Duodenal mucosa (tissue), 2 donors: Measurements from ENCODE around the gene AKAIN1.

ENCODE experiments used
- H3K27ac ChIP-seq: one replicate; pipeline ENCODE4 v1.7.0; 2013; ENCODE audit warnings: low read depth, low read length
- H3K27me3 ChIP-seq, 2 donors: one replicate each; pipeline ENCODE4 v1.7.0; 2013; ENCODE audit warnings: low read length in 2 of 2, control low read depth in 1 of 2; ENCODE audit not compliant: insufficient read depth in 2 of 2, control insufficient read depth in 1 of 2
- H3K36me3 ChIP-seq, 2 donors: one replicate each; pipeline ENCODE4 v1.7.0; 2013; ENCODE audit warnings: low read length in 2 of 2, control low read depth in 1 of 2; ENCODE audit not compliant: insufficient read depth in 2 of 2, control insufficient read depth in 1 of 2
- H3K4me1 ChIP-seq, 2 donors: one replicate each; pipeline ENCODE4 v1.7.0; 2013; ENCODE audit warnings: low read length in 2 of 2, control low read depth in 1 of 2; ENCODE audit not compliant: insufficient read depth in 2 of 2, control insufficient read depth in 1 of 2
- H3K4me3 ChIP-seq, 2 donors: one replicate each; pipeline ENCODE4 v1.7.0; 2013; ENCODE audit warnings: low read length in 2 of 2, low read depth in 1 of 2
- H3K9ac ChIP-seq, 2 donors: one replicate each; pipeline ENCODE4 v1.7.0; 2013; ENCODE audit warnings: low read length in 2 of 2, low read depth in 1 of 2
- H3K9me3 ChIP-seq, 2 donors: one replicate each; pipeline ENCODE4 v1.7.0; 2013; ENCODE audit warnings: low read length in 2 of 2, control low read depth in 1 of 2; ENCODE audit not compliant: control insufficient read depth in 1 of 2

Gene AKAIN1, protein sequence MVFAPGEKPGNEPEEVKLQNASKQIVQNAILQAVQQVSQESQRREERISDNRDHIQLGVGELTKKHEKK

DNA sequence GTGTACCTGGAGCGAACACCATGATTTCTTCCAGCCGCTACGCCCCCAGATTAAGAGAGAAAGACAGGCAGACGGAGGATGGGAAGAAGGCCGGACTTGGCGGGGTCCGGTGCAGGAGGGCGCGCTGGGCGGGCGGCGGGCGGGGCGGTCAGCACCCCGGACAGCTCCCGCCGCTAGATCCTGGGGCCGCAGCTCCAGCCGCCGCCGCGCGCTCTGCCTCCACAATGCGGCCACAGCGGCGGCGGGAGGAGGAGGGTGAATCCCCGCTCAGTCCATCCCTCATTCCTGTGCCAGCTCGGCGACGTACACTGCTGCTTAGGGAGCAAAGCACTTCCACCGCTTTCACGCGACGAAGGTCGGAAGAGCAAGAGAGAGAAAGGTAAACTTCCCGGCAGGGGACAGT is at the start of gene AKAIN1:
AKAIN1 (minus strand) TSS at position 226 of the 403 bp plus-strand sequence; CDS start at position 22, 204 bp downstream.
- Histone ChIP-seq H3K9ac (no peak within 1 kb of the TSS), H3K9me3 (no peaks in the 10 kb centered on the region), H3K27me3 (peaks cover 19 to 33% of the 10 kb centered on the region in 2 donors), H3K36me3 (no peaks in the 10 kb centered on the region), H3K4me1 (no peaks in the 10 kb centered on the region), H3K27ac (no peak within 1 kb of the TSS), H3K4me3 (no peak within 1 kb of the TSS)

DNA sequence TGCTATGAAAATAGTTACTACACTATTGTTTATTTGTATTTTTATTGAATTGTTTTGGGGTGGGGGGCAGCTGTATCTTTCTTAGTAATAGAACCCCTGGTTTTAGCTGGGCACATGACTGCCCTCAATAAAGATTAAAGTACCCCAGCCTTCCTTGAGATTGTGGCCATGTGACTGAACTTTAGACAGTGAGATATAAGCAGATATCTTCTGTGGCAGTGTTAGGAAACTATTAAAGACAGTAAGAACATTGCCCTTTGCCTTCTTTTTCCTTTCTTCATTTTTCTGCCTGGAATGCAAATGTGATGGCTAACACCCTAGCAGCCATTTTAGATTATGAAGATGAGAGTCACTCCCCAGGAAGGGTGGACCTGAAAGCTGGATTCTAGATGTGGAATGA is 47.9 kb upstream of the AKAIN1 start:
- Histone ChIP-seq H3K9me3 (no peaks in the 10 kb centered on the region), H3K9ac (no peak overlapping the region), H3K27me3 (no peaks in the 10 kb centered on the region), H3K36me3 (peaks cover 7 to 24% of the 10 kb centered on the region in 2 donors), H3K4me3 (no peak overlapping the region), H3K27ac (no peak overlapping the region), H3K4me1 (peaks cover 11% of the 10 kb centered on the region in 2 donors)

DNA sequence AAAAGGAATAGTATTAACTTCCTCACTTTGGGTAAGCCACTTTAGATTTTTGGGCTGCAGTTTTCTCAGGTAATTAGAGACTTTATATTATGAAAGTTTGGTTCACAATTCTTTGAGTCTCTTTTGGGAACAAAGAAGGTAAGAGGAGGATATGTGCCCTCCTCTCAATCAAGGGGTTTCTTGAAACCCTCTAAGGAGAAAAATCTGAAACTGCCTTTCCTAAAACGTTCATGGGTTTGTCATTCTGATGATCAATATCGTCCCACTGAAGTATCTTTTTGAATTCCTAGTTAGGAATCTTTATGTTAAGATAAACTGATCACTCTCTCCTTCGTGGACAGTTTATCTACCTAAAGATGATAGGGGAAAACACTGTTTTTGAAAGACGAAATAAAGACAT is 42.4 kb upstream of the AKAIN1 start:
- H3K4me1 ChIP-seq = peaks cover 17 to 22% of the 10 kb centered on the region in 2 donors
- peaks cover 7 to 24% of the 10 kb centered on the region in 2 donors for H3K36me3 ChIP-seq
- H3K4me3 ChIP-seq = peak overlapping the region; percentile 92 to 95
- H3K9me3 ChIP-seq = no peaks in the 10 kb centered on the region
- H3K27ac ChIP-seq = no peak overlapping the region
- no peaks in the 10 kb centered on the region for H3K27me3 ChIP-seq
- peak overlapping the region in 1 of 2 donors; percentile 88 for H3K9ac ChIP-seq

DNA sequence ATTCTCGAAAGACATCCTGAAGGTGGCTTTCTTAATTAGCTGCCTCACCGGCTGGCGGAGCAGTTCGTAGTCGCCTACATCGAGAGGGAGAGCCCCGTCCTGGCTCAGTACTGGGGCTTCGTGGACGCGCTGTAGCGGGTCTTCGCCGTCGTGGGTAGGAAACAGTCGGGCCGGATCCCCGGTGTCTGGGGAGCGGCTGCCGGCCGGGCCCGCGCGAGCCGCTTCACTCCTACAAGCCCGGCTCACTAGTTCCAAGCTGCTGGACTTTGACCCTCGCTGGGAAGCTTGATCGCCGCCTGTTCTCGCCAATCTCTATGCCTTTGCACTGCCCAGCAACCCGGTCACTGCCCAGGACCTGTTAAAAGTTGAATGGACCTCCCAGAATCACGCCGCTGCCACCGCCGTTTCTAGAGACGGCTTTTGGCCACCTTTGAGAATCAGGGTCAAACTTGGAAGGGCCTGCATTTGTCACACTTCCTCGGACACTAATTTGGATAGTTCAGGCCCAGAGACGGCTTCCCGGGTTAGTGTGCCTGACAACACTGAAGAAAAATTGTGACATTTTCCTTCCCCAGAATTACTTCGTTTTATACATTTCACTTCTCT is 41.4 kb upstream of the AKAIN1 start:
- no peaks in the 10 kb centered on the region for H3K9me3 ChIP-seq
- no peaks in the 10 kb centered on the region for H3K27me3 ChIP-seq
- H3K4me1 ChIP-seq = peaks cover 17 to 22% of the 10 kb centered on the region in 2 donors
- peak overlapping the region; percentile 95 for H3K27ac ChIP-seq
- H3K4me3 ChIP-seq = peak overlapping the region; percentile 92 to 95
- peak overlapping the region; percentile 88 to 91 for H3K9ac ChIP-seq
- H3K36me3 ChIP-seq = peaks cover 7 to 17% of the 10 kb centered on the region in 2 donors

DNA sequence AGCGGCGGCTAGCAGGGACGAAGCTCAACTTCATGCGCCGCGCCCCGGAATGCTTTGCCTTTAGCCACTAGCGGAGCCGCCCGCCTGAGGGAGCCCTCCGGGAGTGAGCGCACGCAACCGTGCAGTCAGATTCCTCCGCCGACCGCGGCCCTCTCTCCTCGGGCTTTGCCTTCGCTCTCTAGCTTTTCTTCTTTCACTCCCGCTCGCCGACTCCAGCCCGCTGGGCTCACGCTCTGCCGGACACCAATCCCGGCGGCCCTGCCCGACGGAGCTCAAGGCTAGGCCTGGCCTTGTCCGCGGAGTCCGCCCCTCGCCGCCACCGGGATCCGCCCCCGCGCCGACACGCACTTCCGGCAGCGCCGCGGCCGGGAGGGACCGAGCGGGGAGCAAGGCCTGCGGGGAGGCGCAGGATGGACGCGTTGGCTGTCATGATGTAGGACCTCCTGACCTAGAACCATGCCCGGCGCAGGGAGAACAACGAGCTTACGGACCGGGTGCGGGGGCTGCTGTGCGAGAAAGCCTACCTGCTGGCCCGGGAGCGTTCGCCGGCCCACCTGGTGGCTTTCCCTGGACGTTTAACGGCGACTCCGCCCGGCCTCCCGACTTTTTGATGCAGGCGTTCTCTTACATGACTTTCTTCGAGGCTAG is 40.8 kb upstream of the AKAIN1 start:
- Histone ChIP-seq H3K36me3 (peaks cover 7 to 16% of the 10 kb centered on the region in 2 donors), H3K4me3 (peak overlapping the region; percentile 92 to 95), H3K9ac (peak overlapping the region; percentile 88 to 91), H3K27ac (peak overlapping the region; percentile 95), H3K4me1 (peaks cover 17 to 22% of the 10 kb centered on the region in 2 donors), H3K27me3 (no peaks in the 10 kb centered on the region), H3K9me3 (no peaks in the 10 kb centered on the region)

DNA sequence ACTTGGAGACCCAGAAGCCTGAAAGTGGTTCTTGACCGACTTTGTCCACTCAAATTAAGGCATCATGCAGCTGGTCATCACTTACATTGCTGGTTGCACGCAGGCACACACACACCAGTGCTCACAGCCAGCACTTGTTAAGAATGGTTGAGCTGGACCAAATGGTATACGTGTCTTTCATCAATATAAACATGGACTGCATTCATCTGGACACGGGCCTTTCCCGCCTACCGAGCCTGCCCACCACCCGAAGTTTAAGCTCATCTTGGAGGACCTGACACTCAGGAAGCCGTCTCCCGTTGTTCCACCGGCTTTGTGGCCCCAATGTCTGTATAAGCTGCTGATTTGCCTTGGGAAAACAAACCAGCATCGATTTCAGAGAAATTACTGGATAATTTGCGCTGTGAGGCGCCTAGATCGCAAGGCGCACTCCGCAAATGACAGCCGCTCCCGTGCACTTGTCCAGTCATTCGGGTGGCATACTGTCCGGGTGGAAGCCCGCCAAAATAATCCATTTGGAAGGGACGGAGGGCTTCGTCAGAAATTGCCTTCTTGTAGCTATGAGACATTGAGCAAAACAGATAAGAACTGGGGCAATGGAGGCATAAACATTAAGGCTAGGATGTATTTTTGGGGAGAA is 40.1 kb upstream of the AKAIN1 start:
- H3K27me3 ChIP-seq = no peaks in the 10 kb centered on the region
- peaks cover 17 to 22% of the 10 kb centered on the region in 2 donors for H3K4me1 ChIP-seq
- H3K4me3 ChIP-seq = peak overlapping the region; percentile 92 to 95
- H3K9me3 ChIP-seq = no peaks in the 10 kb centered on the region
- H3K36me3 ChIP-seq = peaks cover 7 to 9% of the 10 kb centered on the region in 2 donors
- H3K9ac ChIP-seq = peak overlapping the region; percentile 88 to 91
- H3K27ac ChIP-seq = peak overlapping the region; percentile 95

DNA sequence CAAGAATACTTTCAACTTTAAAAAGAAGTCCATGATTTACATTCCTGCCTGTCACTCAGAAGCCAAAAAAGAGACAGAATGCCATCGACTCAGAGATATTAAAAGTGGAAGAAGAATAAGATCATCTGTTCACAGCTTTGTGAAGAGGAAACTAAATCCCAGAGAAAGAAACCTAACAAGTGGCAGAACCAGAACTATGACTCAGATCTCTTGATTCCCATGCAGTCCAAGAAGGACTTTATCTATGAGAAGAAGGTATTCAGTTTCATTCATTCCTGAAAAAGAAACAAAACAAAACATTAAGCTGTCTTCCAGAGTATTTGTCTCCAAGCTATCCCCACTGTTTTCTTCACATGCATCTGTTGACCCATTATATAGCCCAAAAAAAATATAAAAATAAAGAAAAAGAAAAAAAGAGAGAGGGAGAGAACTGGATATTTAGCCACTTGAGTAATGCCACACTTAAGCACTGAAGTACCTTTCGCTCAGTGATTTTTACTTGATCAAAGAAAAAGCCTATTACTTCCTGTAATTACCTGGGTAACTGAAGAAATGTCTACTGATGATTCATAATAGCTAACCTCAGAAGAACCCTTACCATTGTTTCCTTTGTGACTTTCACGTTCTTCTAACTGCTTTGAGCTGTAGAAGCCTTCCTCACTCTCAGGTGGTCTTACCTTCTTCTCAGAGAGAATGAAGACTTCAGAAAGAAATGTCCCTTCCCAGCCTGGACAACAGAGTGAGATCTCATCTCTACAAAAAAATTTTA is 17.7 kb upstream of the AKAIN1 start:
- no peak overlapping the region for H3K9ac ChIP-seq
- H3K27ac ChIP-seq = no peak overlapping the region
- no peaks in the 10 kb centered on the region for H3K4me1 ChIP-seq
- no peaks in the 10 kb centered on the region for H3K9me3 ChIP-seq
- no peaks in the 10 kb centered on the region for H3K27me3 ChIP-seq
- no peaks in the 10 kb centered on the region for H3K36me3 ChIP-seq
- H3K4me3 ChIP-seq = no peak overlapping the region

DNA sequence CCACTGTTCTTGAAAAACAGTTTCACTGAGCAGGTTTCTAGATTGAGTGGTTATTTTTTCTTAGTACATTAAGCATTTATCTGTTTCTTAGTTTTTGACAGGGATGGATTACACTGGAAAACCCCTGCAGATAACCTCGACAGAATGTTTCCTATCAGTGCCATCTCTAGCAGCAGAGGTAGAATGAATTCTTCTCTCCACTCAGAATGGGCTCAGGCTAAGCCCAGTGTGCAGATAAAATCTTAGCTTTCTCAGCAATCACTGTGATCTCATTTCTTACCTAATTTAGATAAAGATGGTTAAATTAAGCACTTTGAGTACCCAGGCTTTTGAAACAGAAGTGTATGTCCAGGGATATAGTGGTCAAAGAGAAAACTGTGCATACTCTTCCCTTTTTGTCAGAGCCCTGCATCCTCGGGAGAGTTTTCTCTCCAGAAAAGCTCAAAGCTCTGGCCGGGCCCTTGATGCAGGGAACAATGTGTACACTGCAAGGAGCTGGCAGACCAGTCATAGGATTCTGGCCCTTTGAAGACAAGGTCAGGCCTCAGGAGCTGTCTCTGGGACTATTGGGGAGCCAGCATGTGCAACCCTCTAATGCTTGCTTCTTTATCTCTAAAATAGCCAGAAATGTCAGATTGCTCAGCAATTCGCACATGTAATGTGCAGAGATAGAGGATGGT is 10.6 kb upstream of the AKAIN1 start:
- Histone ChIP-seq H3K27me3 (no peaks in the 10 kb centered on the region), H3K9ac (no peak overlapping the region), H3K27ac (no peak overlapping the region), H3K9me3 (no peaks in the 10 kb centered on the region), H3K4me3 (no peak overlapping the region), H3K36me3 (no peaks in the 10 kb centered on the region), H3K4me1 (no peaks in the 10 kb centered on the region)

DNA sequence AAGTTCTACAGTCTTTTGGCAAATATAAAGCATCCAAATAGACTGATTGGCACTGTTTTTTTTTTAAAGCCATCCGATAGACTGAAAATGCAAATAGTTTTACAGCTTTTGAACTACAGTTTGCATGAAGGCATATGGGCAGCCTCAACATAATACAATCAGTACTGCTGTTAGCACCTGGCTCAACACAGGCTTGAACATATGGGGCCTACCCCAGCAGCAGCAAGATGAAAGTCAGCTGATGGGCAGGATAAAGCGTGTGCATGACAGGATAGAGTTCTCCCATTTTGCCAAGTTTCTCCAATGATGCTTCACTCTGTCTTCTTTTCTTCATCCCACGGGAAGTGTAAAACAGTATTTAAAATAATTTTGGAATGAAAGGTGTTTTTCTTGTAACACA is 1.3 kb upstream of the AKAIN1 start:
- peaks cover 19 to 33% of the 10 kb centered on the region in 2 donors for H3K27me3 ChIP-seq
- H3K9ac ChIP-seq = no peak overlapping the region
- no peak overlapping the region for H3K4me3 ChIP-seq
- no peak overlapping the region for H3K27ac ChIP-seq
- H3K36me3 ChIP-seq = no peaks in the 10 kb centered on the region
- no peaks in the 10 kb centered on the region for H3K9me3 ChIP-seq
- H3K4me1 ChIP-seq = no peaks in the 10 kb centered on the region
